CD4-positive, alpha-beta T cell treated with Interleukin-6 at 100 ng/mL for 8 hours (primary cell): ENCODE results near the gene GPR3.

ENCODE experiments used
- DNase-seq: peaks from one replicate; pipeline ENCODE4 v3.0.0-alpha.2; 2020; ENCODE audit warnings: mixed read lengths, low spot score

The GPR3 gene

GRCh38 chr1:27392096-27392777 is at the start of gene GPR3:
TSS of gene GPR3 (plus strand) at chr1:27392622. CDS start at chr1:27393799, 1,177 bp downstream.
- DNase-seq, result peak; percentile 91

GRCh38 chr1:27342778-27343638 is 49.4 kb upstream of the GPR3 start:
- peak; percentile 89 for DNase-seq

- DNase-seq, result no peak
Measured at GRCh38 chr1:27343639-27344025, 48.8 kb upstream of the GPR3 start.

- DNase-seq, result no peak
Measured at GRCh38 chr1:27345272-27345671, 47.1 kb upstream of the GPR3 start.

GRCh38 chr1:27346357-27346756 is 46.1 kb upstream of the GPR3 start:
- DNase-seq, result no peak

GRCh38 chr1:27346991-27347624 is 45.3 kb upstream of the GPR3 start:
- no peak for DNase-seq

- no peak for DNase-seq
Measured at GRCh38 chr1:27348861-27349783, 43.3 kb upstream of the GPR3 start.

GRCh38 chr1:27349784-27350662 is 42.4 kb upstream of the GPR3 start:
- no peak for DNase-seq

GRCh38 chr1:27350663-27351540 is 41.5 kb upstream of the GPR3 start:
- no peak for DNase-seq

GRCh38 chr1:27351541-27352107 is 40.8 kb upstream of the GPR3 start:
- DNase-seq, result no peak

GRCh38 chr1:27353166-27353565 is 39.3 kb upstream of the GPR3 start:
- DNase-seq, result no peak

- DNase-seq, result no peak
Measured at GRCh38 chr1:27353629-27354028, 38.8 kb upstream of the GPR3 start.

- no peak for DNase-seq
Measured at GRCh38 chr1:27355683-27356082, 36.7 kb upstream of the GPR3 start.

GRCh38 chr1:27356277-27356618 is 36.2 kb upstream of the GPR3 start:
- DNase-seq, result no peak

GRCh38 chr1:27356619-27357280 is 35.7 kb upstream of the GPR3 start:
- DNase-seq, result peak; percentile 54

- peak; percentile 83 for DNase-seq
Measured at GRCh38 chr1:27357281-27358037, 35.0 kb upstream of the GPR3 start.

- no peak for DNase-seq
Measured at GRCh38 chr1:27358038-27358927, 34.1 kb upstream of the GPR3 start.
